Measurements from ENCODE around the gene ADARB1. TPM values are rescaled to one million over a fixed set of nuclear protein-coding genes. Genes with fewer than 3 reads are reported as not detected.

The ADARB1 gene
- total and polyA plus RNA-seq, 9 of the 15 experiments (the other 6 are each of a cell fraction or from before 2014, with no cell fraction given), result 6.7 to 16.0 (median 8.3) TPM

- TF ChIP-seq, protein P1, sequence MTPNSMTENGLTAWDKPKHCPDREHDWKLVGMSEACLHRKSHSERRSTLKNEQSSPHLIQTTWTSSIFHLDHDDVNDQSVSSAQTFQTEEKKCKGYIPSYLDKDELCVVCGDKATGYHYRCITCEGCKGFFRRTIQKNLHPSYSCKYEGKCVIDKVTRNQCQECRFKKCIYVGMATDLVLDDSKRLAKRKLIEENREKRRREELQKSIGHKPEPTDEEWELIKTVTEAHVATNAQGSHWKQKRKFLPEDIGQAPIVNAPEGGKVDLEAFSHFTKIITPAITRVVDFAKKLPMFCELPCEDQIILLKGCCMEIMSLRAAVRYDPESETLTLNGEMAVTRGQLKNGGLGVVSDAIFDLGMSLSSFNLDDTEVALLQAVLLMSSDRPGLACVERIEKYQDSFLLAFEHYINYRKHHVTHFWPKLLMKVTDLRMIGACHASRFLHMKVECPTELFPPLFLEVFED (CRISPR knock-in tag; conservative IDR thresholded peaks at IDR 0.05), result no peak
- TF ChIP-seq RB1 (IDR thresholded peaks at IDR 0.05; ENCODE audit: low read depth) (peak; percentile 53; the same call in 1 of the 2 replicates), AFF1 (IDR thresholded peaks at IDR 0.05; ENCODE audit: low read depth in 1 of 2, partially characterized antibody in 2 of 2) (peak in 1 of 2 experiments; percentile 48), SOX6 (IDR thresholded peaks at IDR 0.05) (0 out of 2 replicates have a peak, but pooled peaks have one; percentile 30), TBL1XR1 (IDR thresholded peaks at IDR 0.05; ENCODE audit: low read length in 2 of 2) (0 out of 4 replicates have a peak, but pooled peaks of 1 of the 2 experiments have one; percentile 19), CREM (IDR thresholded peaks at IDR 0.05; ENCODE audit: low read depth) (peak; percentile 34; the same call in 1 of the 2 replicates), TOE1 (IDR thresholded peaks at IDR 0.05; ENCODE audit: borderline replicate concordance) (no peak), TOE1 (CRISPR knock-in tag; IDR thresholded peaks at IDR 0.05; ENCODE audit: borderline replicate concordance, low read depth) (peak; percentile 81; the same call in 1 of the 2 replicates), ARNT (IDR thresholded peaks at IDR 0.05) (peak in 1 of 2 experiments; percentile 70; a peak in 1 of 4 replicates), JUND (IDR thresholded peaks at IDR 0.05; ENCODE audit: borderline replicate concordance, low read depth, low read length) (peak; percentile 47; the same call in 1 of the 2 replicates), JUND (tag; IDR thresholded peaks at IDR 0.05; ENCODE audit: borderline replicate concordance, low read depth, low read length) (no peak), ARID1B (IDR thresholded peaks at IDR 0.05) (peak; percentile 13; the same call in 1 of the 2 replicates), ATF4 (CRISPR knock-in tag; IDR thresholded peaks at IDR 0.05) (no peak), GATAD2B (IDR thresholded peaks at IDR 0.05; ENCODE audit: borderline replicate concordance) (no peak), MYNN (IDR thresholded peaks at IDR 0.05) (0 out of 2 replicates have a peak, but pooled peaks have one; percentile 9), MYNN (CRISPR knock-in tag; IDR thresholded peaks at IDR 0.05) (no peak), SMC3 (conservative IDR thresholded peaks at IDR 0.05; ENCODE audit: insufficient read depth, low read depth, low read length) (peak; percentile 85), YY1 (IDR thresholded peaks at IDR 0.05; ENCODE audit: borderline replicate concordance in 1 of 3, control insufficient read depth in 1 of 3, extremely low read depth in 1 of 3, insufficient read depth in 3 of 3, insufficient read length in 1 of 3, insufficient replicate concordance in 2 of 3, low read depth in 1 of 3, low read length in 2 of 3) (peak in 1 of 3 experiments; percentile 22), SP1 (CRISPR knock-in tag; IDR thresholded peaks at IDR 0.05) (peak; percentile 57; the same call in 1 of the 2 replicates)
- TF ChIP-seq, protein P2, sequence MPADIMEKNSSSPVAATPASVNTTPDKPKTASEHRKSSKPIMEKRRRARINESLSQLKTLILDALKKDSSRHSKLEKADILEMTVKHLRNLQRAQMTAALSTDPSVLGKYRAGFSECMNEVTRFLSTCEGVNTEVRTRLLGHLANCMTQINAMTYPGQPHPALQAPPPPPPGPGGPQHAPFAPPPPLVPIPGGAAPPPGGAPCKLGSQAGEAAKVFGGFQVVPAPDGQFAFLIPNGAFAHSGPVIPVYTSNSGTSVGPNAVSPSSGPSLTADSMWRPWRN (IDR thresholded peaks at IDR 0.05; ENCODE audit: low read depth), result no peak
These were observed 62.7 kb downstream of the ADARB1 start (continued) for GRCh38 chr21:45136927-45137611.

Data from K562 (cell line).